ENCODE measurements around the gene C9. TPM values are rescaled to one million over a fixed set of nuclear protein-coding genes. Genes with fewer than 3 reads are reported as not detected.
"Not testable (repeated sequence)": the region's sequence is repeated elsewhere in the genome, so short reads cannot be mapped to it uniquely, and the experiment has no call there.

Gene C9
- total RNA-seq, 4 donors from 2014 or later: not detected

- Histone ChIP-seq H3K4me3 (no peak overlapping the region), H3K4me1 (peaks cover 0 to 20% of the 10 kb centered on the region in 2 donors), H3K36me3 (no peaks in the 10 kb centered on the region), H3K27me3 (no peaks in the 10 kb centered on the region), H3K27ac (peak overlapping the region in 1 of 2 donors; percentile 70), H3K9me3 (no peaks in the 10 kb centered on the region)
- intact Hi-C loops (cut with DNase I; ENCODE audit: low total_unique reads): no loop called here
- TF ChIP-seq, protein P1, sequence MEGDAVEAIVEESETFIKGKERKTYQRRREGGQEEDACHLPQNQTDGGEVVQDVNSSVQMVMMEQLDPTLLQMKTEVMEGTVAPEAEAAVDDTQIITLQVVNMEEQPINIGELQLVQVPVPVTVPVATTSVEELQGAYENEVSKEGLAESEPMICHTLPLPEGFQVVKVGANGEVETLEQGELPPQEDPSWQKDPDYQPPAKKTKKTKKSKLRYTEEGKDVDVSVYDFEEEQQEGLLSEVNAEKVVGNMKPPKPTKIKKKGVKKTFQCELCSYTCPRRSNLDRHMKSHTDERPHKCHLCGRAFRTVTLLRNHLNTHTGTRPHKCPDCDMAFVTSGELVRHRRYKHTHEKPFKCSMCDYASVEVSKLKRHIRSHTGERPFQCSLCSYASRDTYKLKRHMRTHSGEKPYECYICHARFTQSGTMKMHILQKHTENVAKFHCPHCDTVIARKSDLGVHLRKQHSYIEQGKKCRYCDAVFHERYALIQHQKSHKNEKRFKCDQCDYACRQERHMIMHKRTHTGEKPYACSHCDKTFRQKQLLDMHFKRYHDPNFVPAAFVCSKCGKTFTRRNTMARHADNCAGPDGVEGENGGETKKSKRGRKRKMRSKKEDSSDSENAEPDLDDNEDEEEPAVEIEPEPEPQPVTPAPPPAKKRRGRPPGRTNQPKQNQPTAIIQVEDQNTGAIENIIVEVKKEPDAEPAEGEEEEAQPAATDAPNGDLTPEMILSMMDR (IDR thresholded peaks at IDR 0.05): no peak
- no peak for TF ChIP-seq POLR2A (IDR thresholded peaks at IDR 0.05)
- no peak for DNase-seq
Measured at GRCh38 chr5:39409033-39409432, 44.7 kb upstream of the C9 start.

DNA sequence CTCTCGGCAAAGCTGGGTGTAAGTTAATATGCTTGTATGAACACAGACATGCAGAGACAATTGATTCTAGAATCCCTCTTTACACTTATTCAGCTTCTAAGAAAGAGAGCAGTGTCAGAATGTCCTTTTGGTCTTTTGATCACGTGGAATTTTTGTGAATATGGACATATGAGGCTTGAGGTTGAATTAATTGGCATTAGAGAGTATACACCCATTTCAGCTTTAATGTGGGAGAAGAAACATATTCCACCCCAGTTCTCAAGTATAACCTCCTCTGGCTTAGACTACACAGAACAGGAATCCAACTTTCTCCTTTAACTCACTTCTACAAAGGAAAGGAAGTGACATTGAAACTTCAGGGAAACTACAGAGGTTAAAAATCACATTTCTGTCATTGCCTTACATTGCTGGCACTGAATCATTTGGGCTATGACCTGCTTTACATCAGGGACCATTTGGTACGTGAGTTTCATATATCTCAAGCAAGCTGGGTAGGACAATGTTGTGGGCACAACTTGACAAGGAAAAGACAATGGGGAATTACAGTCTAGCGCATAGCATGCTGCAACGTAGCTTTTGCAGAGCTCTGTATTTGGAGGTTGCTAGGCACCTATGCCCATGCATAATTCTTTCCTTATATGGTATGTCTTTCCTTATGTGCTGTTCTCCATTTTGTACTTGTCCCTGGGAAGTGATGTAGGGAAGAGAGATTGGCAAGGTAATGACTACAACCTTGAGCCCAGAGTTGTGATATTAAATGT is 41.0 kb upstream of the C9 start:
- Histone ChIP-seq H3K4me3 (no peak overlapping the region), H3K36me3 (no peaks in the 10 kb centered on the region), H3K27me3 (no peaks in the 10 kb centered on the region), H3K4me1 (peaks cover 0 to under 1% of the 10 kb centered on the region in 2 donors), H3K27ac (no peak overlapping the region), H3K9me3 (no peaks in the 10 kb centered on the region)
- no peak for TF ChIP-seq POLR2A (IDR thresholded peaks at IDR 0.05)
- TF ChIP-seq, protein P1 (IDR thresholded peaks at IDR 0.05): no peak
- no peak for DNase-seq
- intact Hi-C loops (cut with DNase I; ENCODE audit: low total_unique reads): no loop called here

DNA sequence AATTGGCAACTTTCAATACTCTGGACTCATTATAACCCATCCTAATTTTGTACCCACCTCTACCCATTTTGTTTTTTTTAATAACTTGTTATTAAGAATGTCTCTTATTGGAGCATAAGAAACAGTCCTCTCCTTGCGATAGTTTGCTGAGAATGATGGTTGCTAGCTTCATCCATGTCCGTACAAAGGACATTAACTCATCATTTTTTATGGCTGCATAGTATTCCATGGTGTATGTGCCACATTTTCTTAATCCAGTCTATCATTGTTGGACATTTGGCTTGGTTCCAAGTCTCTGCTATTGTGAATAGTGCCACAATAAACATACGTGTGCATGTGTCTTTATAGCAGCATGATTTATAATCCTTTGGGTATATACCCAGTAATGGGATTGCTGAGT is 39.5 kb upstream of the C9 start:
- DNase-seq; H3K36me3 ChIP-seq; H3K27ac ChIP-seq; H3K4me3 ChIP-seq; H3K27me3 ChIP-seq; H3K9me3 ChIP-seq; intact Hi-C loops (cut with DNase I; ENCODE audit: low total_unique reads); H3K4me1 ChIP-seq: not testable (repeated sequence)

DNA sequence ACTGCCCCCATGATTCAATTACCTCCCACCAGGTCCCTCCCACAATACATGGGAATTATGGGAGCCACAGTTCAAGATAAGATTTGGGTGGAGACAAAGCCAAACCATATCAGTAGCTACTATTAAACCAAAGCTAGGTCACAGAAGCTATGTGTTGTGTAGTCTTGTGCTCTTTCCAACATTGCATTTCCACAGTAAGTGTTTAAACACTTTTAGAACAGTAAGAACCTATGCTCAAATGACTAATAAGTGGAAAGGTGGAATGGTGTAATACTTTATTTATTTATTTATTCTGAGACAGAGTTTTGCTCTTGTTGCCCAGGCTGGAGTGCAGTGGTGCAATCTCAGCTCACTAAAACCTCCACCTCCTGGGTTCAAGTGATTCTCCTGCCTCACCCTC is 37.8 kb upstream of the C9 start:
- H3K9me3 ChIP-seq; H3K4me3 ChIP-seq; intact Hi-C loops (cut with DNase I; ENCODE audit: low total_unique reads); H3K36me3 ChIP-seq; H3K27me3 ChIP-seq; DNase-seq: not testable (repeated sequence)
- peak overlapping the region; percentile 33 to 94 for H3K27ac ChIP-seq
- H3K4me1 ChIP-seq: peaks cover 5 to 15% of the 10 kb centered on the region in 2 donors

GRCh38 chr5:39400713-39401578 is 36.7 kb upstream of the C9 start:
- Histone ChIP-seq H3K27ac (peak overlapping the region; percentile 88 to 94), H3K9me3 (no peaks in the 10 kb centered on the region), H3K27me3 (no peaks in the 10 kb centered on the region), H3K4me3 (no peak overlapping the region), H3K36me3 (no peaks in the 10 kb centered on the region), H3K4me1 (peaks cover 5 to 15% of the 10 kb centered on the region in 2 donors)
- no peak for TF ChIP-seq POLR2A (IDR thresholded peaks at IDR 0.05)
- TF ChIP-seq, protein P1 (IDR thresholded peaks at IDR 0.05): no peak
- DNase-seq: no peak
- intact Hi-C loops (cut with DNase I; ENCODE audit: low total_unique reads): no loop called here
